DND-41 (cell line): Measurements from ENCODE around the gene SDE2.

Experiments used
- CTCF ChIP-seq: IDR thresholded peaks from 2 replicates; pipeline ENCODE4 v1.5.1; 2012; ENCODE audit warnings: borderline replicate concordance, low read length, moderate library complexity, mild to moderate bottlenecking; ENCODE audit not compliant: poor library complexity, severe bottlenecking; ENCODE audit errors: extremely low read depth
- EZH2 ChIP-seq: IDR thresholded peaks from 3 replicates; pipeline ENCODE4 v1.6.1; 2012; ENCODE audit warnings: borderline replicate concordance, low read depth, mild to moderate bottlenecking, moderate library complexity, low read length, inconsistent platforms; ENCODE audit not compliant: severe bottlenecking

- no peak for TF ChIP-seq CTCF
- TF ChIP-seq EZH2: no peak
Observed at GRCh38 chr1:225953315-225953714, 45.8 kb downstream of the SDE2 start.
